HG02759 (cell line): ENCODE measurements around the gene PRICKLE1.
"Not testable (repeated sequence)": the region's sequence is repeated elsewhere in the genome, so short reads cannot be mapped to it uniquely, and the experiment has no call there.

Experiments used
- ATAC-seq: cut with Tn5 transposase; IDR thresholded peaks from one replicate; pipeline ENCODE4 v1.9.1; 2021; ENCODE audit warnings: mild to moderate bottlenecking, moderate library complexity; ENCODE audit not compliant: unreplicated experiment

Gene PRICKLE1

DNA sequence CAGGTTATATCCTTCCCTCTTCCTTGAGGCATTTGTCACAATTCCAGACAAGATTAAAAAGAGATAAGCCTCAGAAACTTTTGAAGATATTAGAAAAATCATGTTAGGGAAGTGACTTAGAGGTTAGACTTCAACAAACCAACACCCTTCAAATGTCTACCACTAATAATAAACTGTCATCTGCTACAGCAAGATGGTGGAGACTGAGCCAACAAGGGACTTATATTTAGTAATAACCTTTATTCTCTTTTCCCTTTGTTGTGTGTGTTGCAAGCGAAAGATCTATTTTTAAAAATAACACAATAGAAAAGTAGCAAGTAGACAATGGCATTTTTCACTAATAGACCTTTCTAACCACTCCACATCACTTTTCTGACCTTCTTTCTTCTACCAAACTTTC, 28.6 kb downstream of the PRICKLE1 start:
- no peak for ATAC-seq

DNA sequence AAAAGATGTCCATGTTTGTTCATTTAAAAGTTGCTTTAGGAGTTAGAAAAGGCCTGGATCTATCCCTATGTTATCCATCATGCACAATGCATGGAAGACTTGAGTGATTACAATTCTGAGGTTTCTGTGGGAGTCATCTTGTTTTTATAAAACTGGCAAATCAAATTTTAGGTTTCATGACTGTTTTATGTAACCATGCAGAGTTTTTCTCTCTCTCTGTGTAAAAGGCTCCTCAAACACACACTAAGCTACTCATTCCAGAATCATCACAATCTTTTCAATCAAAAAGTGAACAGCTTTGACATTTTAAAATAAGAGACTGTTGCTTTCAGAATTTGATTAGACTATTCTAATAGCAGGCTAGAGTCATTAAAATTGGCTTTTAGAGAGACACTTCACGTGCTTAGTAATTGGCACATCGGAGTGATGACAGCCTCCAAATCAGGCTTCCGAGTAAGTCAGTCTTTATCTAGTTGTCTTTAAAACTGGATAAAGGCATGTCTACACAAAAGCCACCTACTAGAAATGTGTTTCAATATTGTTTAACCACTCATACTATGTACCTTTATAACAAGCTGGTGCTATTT, 31.9 kb downstream of the PRICKLE1 start:
- no peak for ATAC-seq

DNA sequence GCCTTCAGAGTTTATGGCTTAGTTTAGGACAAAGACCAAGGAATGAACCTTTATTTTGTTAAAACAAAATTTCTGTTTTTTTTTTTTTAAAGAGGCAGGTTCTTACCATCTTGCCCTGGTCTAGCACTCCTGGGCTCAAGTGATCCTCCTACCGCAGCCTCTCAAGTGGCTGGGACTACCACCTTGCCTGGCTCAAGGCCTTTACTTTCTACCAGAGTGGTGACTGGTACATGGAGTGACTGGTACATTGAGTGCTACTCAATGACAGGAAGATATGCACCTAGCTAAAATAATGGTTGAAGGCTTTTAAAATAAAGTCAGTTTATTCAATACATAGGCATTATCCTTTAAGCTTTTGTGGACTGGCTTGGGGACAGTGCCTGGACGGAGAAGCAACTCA, 32.6 kb downstream of the PRICKLE1 start:
- no peak for ATAC-seq

DNA sequence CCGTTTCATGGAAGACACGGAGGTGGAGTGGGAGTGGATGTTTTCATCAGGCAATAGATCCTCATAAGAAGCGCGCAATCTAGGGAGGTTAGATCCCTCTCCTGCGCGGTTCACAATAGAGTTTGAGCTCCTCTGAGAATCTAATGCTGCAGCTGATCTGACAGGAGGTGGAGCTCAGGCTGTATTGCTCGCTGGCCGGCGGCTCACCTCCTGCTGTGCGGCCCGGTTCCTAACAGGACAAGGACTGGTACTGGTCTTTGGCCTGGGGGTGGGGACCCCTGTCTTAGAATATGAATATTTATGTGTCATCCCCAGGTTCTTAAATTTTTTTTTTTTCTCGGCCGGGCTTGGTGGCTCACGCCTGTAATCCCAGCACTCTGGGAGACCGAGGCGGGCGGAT, 36.7 kb downstream of the PRICKLE1 start:
- no peak for ATAC-seq

DNA sequence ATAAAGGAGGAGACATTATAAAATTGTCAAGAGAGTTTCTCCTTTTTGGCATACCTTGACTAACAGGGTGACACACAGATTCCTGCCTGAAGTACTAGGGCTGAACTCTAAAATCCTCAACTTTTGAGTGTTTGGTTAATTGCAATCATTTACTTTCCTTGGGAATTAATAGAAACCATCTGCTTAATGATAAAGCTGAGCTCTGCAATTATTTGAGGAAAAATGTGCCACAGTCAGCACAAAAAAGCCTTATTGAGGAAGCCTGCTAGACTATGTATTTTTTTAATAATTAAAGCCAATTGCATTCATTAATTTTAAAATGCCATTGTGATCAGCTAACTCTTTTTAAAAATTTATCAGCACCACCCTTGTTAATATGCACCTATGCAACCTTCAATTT, 38.7 kb downstream of the PRICKLE1 start:
- ATAC-seq = no peak

DNA sequence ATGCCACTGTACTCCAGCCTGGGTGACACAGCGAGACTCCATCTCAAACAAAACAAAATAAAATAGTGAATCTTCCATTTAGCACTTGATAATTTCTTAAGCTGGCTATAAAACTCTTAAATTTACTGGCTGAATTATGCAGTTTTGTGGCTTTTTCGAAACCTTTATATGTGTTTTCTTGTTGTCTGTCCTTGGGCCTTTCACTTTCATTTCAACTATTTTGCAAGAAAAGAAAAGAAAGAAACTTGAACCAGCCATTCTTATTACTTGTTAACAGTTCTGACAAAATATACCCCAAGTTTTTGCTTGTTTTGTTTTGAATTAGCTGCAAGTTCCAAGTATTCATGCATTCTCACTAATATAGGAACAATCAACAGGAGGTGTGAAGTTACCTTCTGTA, 42.8 kb downstream of the PRICKLE1 start:
- ATAC-seq = no peak

DNA sequence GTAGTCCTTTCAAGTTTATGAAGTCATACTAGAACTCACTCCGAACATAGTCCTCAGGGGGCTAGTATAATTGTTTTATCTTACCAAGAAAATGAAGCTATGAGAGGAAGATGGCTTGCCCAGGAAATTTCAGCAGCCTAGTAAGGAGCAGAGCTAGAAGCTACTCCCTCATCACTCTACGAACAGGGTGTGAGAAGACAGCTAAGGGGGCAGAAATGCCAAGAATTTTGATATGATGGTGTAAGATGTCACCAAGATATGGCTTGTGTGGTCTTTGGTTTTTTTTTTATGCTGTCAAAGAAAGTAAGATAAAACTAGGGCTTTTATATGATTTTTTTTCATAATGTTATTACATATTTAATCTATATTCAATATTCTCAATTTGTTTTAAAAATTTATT, 47.6 kb downstream of the PRICKLE1 start:
- no peak for ATAC-seq

DNA sequence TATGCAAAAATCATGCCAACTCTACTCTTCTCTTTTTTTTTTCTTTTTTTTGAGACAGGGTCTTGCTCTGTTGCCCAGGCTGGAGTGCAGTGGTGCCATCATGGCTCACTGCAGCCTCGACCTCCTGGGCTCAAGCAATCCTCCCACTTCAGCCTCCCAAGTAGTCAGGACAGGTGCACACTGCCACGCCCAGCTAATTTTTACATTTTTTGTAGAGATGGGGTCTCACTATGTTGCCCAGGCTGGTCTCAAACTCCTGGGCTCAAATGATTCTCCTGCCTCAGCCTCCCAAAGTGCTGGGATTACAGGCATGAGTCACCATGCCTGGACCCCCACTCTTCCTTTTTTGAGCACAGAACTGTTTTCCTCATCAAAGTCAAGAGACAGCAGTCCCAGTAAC, 48.2 kb downstream of the PRICKLE1 start:
- not testable (repeated sequence) for ATAC-seq

DNA sequence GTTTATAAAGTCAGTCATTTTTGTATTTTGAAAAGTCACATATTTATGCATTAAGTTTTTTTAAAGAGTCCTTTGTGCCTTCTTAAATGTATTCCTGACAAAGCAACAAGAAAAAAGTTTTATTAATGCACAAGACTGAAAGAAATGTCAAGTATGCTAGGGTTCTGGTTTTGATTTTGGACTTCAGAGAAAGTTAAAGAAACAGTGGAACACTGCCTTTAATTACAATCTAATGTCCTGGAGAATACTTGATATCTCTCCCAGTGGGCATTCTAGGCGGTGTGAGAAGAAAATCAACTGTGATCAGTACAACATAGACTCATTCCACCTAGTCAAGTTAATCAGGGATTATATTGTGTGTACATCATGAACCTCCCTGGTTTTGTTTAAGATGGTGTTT, 49.9 kb downstream of the PRICKLE1 start:
- ATAC-seq = no peak

DNA sequence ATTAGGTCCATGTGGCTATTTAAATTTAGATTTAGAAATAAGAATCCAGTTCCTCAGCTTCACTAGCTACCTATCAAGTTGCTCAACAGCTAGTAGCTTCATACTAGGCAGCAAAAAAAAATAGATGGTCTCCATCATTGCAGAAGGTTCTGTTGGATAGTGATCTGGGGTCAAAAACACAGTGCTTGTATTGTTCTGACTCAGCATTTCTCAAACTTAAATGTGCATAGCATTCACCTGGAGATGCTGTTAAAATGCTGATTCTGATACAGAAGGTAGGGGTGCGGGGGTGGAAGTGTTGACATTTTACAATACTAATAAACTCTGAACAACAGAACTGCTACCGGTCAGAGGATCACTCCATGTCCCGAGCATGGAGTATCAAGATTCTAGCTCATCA, 51.3 kb downstream of the PRICKLE1 start:
- no peak for ATAC-seq

DNA sequence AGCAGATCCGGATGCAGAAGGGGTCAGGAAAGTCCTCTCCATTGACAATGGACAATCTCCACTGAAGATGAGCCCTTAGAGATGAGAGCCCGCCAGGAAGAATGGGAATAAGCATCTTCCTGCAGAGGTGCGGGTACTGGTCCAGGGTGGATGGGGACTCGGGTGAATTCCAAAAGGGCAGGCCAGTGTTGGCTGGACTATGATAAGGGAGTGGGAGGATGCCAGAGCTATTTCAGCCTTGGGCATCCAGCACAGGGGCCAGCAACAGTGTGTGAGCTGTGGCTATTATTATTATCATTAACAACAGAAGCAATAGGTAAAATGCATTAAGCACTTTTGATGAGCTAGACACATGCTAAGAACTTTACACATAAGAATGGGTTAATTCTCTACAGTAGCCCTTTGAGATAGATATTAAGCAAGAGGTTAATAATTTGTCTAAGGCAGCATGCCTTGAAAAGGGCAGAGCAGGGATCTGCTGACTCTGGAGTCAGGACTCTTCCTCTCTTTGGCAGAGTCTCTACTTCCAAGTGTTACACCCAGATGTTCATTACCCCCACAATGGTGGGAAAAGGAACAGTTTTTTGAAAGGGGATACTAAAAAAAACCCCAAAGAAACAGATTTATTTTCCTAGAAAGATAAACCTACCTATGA, 55.2 kb downstream of the PRICKLE1 start:
- ATAC-seq = no peak

DNA sequence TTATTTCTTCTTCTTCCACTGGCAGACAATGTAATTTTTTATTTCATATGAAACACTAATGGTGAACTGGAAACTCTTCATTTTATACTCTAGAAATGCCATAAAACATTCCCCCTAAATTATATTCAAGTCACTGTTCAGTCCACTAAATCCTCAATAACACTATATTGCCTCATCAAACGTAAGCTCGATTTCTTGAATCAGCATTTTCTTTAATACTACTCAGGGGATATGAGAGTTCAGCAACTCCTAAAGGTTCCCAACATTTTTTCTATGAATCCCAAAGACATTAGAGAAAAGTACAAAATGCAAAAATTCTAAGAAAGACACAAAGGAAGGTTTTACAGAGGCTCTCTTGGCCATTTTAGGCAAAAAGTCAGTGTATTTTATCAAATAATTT, 59.3 kb downstream of the PRICKLE1 start:
- ATAC-seq = no peak

DNA sequence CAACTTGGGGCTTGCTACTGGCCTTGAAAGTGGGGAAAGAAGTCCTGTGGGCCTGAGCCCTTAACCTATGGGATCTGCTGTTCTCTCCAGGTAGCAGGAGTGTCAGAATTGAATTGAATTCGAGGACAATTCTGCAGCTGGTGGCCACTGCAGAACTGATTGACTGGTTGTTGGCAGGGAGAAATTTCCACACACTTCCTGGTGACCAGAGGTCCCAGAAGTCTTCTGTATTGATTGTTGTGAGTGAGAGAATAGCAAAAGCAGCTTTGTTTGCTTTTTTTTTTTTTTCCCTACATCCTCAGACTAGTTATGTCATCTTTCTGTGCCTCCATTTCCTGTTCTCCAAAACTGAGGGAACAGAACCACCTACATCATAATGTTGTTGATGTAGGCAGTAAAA, 64.1 kb downstream of the PRICKLE1 start:
- ATAC-seq = no peak

DNA sequence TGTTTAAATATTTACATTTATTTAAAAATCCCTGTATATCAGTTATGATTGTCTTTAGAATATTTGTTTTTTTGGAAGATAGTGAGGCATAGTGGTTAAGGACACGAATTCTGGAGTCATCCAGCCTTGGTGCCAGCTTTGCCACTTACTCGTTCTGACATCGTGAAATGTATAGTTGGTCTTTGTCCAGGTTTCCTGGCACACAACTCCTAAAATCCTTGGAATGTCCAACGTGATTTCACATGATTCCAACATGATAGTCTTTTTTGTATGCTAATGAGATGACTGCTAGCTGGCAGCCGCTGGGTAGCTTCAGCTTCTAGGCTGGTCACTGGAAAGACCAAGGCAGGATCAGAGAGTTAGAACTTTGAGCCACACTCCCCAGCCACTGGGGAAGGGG, 64.8 kb downstream of the PRICKLE1 start:
- ATAC-seq = no peak

DNA sequence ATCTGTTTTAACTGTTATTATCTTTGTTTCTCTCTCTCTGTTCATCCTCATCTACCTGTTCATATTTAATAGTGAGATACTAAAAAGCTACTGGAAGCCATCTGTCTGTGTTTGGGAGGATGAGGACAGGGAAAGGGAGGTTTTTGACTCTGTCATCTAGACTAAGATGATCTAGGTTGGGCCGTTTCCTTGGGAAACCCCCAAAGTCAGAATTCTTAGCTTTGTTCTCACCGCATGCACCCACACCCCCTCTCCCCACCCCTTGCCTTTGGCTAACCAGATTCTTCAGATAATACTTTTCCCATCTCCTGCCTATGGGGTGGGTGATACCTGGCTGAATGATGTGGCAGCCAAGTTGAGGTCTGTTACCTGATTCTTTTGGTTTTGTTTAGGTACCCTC, 73.0 kb downstream of the PRICKLE1 start:
- ATAC-seq = no peak

DNA sequence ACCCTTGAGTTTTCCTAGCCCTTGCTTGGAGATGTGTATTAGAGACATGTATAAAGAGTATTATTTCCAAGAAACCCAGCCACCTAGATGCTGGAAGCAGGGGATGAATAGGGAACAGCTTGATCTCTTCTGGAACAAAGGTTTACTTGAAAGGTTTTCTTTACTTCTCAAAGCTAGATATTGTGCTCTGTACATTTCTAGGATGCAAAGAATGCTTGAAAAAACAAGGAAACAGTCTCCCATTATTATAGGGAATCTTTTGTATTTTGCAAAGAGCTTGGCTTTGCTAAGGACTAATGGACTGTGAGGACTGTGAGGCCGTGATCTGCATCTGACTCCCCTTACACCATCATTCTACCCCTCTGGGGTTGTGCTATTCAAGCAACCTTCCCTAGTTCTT, 77.9 kb downstream of the PRICKLE1 start:
- ATAC-seq = no peak

DNA sequence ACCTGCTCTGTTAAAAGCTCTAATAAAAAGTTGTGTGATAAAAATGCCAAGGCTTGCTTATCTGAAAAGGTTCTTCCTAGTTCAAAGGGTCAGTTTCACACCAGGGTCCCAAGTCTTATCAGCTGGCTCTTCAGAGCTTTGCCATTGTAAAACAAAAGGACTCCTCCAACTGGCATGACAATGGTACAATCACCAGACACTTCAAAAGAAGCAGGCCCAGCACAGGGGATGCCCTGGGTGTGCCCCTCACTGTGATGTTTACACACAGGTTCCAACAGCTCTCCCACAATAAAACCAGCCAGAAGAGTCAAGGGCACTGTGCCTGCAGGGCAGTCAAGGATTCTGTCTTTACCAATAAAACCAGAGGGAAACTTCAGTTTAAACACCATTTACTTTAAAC, 78.7 kb downstream of the PRICKLE1 start:
- ATAC-seq = no peak

DNA sequence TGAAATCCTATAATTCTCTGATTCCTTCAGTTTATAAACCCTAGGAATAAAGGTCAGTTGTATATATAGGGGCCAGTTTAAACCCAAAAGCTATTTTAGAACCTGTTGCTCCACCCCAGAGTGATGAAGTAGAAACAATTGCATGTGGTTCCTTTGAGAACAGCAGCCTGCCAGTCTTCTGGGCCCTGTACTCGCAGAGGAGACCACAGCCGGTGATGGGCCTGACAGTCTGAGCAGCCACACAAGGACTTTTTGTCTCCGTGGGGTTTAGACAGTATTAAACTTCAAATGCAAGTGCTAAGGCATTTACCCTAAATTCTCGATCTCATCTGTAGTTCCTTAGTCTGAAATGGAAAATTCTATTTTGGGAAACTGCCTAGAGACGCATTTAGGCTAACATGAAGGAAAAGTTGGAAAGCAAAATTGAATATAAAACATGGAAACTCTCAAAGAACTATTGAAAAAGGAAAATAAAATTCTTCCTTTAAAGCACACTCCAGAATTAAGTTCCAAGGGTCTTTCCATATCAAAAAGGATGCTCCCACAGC, 80.6 kb downstream of the PRICKLE1 start:
- no peak for ATAC-seq

DNA sequence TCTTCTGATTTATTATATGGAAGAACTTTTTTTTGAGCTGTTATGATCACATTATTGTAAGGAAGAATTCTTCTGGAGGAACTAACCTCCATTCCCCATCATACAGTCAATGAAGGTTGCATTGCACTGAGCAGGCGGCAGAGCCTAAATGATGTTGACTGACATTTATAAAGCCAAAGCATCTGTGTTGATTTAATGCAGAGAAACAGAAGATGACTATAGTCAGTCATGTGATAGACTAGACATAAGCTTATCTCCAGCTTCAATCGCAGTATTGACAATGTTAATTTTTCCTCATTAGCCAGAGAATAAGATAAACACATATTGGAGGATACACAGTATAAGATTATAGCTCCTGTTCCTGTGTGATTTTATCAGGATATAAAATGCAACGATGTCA, 82.0 kb downstream of the PRICKLE1 start:
- no peak for ATAC-seq

DNA sequence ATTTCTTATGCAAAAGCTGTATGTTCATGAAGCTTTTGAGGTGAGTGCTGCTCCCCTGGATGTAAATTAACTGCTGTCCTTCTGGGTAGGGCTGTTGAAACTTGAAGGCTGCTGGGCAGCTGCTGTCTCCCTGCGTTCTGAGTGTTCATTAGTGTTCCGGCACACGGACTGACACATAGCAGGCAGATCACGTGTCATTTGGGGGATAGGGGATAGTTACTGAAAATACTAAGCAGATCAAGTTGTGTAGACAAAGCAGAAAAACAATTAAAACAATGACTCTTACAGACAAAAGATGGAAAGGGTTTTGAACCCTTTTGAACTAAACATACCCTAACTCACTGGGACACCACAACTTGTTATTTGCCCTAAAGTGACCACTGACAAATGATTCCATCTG, 82.5 kb downstream of the PRICKLE1 start:
- ATAC-seq = no peak

DNA sequence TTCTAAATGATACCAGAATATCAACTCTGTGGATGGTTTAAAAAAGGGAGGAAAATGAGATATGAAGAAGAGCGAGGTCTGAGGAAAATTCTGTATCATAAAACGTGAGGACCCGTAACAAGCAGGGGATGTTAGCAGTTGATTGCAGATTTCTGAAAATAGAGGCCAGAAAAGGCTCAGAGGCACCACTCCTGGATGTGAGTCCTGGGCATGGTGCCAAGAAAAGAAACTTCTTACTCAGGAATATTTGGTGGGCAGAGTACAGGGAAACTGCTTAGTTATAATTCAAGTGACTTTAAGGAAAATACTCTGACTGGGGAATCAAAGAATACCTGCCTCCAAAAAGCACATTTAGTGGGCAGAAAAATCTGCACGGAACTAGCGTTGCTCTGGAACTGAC, 85.5 kb downstream of the PRICKLE1 start:
- no peak for ATAC-seq

DNA sequence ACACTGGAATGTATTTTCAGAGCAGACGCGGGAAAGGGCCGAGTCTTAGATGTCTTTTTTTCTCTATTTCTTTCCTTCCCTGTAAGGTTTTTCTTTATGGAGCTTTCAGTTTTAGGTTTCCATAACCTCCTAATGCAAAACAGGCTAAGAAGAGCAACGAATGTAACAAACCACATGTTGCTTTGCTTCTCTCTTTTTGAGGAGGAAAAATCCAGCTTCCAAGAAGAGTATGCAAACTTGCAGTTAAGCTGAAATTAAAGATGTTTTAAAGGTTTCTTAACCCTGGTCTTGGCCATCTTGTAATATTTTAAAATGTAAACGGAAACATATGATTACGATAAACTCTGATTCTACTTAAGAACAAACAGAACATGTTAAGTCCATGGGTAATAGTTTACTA, 86.9 kb downstream of the PRICKLE1 start:
- ATAC-seq = no peak
